ENCODE results near the gene UAP1L1.

Gene UAP1L1

DNA sequence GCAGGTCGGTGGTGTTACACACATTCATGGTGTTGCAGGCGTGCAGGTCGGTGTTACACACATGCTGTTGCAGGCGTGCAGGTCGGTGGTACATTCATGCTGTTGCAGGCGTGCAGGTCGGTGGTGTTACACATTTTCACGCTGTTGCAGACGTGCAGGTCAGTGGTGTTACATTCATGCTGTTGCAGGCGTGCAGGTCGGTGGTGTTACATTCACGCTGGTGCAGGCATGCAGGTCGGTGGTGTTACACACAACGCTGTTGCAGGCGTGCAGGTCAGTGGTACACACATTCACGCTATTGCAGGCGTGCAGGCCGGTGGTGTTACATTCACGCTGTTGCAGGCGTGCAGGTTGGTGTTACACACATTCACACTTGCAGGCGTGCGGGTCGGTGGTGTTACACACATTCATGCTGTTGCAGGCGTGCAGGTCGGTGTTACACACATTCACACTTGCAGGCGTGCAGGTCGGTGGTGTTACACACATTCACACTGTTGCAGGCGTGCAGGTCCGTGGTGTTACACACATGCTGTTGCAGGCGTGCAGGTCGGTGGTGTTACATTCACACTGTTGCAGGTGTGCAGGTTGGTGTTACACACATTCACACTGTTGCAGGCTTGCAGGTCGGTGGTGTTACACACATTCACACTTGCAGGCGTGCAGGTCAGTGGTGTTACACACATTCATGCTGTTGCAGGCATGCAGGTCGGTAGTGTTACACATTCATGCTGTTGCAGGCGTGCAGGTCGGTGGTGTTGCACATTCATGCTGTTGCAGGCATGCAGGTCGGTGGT lies 26.1 kb downstream of the UAP1L1 start:
- no peak for DNase-seq

DNA sequence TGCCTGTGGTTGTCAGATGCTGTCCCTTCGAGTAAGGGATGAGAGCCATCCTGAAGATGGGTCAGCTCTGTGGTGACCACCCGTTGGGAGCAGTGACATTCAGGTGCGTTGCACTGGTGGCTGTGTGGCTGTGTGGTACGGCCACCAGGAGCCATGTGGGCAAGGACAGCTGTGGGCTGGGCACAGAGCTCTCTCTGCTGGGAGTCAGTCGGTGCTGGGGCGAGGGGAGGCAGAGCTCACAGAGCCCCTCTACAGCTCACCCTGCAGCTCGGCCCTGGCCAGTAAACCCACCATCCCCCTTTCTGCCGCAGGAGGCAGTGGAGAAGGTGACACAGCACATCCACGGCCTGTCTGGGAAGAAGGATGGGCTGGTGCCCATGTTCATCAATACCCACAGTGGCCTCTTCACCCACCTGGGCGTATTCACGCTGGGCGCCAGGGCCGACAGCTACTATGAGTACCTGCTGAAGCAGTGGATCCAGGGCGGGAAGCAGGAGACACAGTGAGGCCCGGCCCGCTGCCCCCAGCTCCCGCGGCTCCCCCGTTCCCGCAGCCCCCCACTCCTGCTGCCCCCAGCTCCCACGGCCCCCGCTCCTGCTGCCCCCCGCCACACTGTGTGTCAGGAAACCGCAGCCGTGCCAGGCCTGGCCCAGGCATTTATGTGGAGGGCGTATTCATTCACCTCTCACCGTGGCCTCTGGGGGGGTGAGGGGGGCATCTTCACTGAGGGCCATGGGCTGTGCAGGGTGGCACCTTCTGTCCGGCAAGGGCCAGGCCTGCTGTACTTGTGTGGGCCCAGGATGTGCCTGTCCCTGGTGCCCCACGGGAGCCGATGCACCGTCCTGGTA lies 28.7 kb downstream of the UAP1L1 start:
- no peak for DNase-seq

DNA sequence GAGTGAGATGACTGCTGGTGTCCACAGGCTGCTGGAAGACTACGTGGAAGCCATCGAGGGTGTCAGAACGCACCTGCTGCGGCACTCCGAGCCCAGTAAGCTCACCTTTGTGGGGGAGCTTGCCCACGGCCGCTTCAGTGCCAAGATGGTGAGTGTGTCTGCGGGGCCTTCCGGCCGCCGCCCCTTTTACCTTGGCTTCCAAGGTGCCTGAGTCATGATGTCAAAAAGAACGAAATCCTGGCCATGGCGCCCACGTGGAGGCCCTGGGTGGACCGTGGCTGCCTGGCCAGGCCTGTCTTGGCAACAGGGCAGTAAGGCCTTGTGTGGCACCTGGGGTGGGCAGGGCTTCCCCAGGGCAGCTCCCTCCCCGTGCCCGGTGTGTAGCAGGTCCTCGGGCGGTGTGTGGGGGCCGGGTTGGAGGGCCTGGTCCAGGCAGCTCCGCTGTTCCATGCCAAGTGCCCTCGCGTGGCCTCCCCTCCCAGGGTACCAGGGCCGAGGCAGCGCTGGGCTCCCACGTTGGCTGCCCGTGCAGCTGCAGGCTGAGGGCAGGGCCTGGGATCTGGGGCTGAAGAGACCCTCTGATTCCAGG lies 29.4 kb downstream of the UAP1L1 start:
- DNase-seq = no peak

DNA sequence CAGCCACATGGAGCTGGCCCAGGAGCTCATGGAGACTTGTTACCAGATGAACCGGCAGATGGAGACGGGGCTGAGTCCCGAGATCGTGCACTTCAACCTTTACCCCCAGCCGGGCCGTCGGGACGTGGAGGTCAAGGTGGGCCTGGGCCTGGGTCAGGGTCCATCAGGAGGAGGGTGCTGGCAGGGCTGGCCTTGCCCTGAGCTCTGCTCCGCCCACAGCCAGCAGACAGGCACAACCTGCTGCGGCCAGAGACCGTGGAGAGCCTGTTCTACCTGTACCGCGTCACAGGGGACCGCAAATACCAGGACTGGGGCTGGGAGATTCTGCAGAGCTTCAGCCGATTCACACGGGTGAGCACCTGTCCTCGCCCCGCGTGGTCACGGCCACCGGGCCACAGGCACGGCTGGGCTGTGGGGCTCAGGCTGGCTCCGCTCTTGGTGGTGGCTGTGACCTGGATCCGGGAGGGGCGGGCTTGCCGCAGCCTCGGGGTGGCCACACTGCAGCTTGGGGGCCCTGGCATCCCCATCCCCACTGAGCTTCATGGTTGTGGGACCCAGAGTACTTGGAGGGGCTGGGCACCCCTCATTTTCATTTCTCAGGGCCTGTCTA lies 30.1 kb downstream of the UAP1L1 start:
- DNase-seq = no peak

DNA sequence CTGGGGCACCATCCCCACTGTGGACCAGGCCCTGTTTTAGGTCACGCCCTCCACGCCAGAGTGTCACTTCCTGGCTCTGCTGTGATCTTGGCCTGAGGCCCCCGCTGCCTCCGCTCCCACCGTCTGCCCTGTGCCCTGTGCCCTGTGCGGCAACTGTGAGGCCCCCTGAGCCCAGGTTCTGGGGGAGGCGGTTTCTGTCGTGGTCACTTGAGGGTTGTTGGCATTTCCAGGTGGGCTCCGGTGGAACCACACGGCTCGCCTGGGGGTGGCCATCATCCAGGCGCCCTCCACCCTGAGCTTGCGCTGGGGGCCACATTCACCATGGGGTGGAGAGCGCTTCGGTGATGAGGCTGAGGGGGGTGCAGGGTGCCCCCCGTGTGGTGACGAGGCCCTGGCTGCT lies 30.7 kb downstream of the UAP1L1 start:
- no peak for DNase-seq

DNA sequence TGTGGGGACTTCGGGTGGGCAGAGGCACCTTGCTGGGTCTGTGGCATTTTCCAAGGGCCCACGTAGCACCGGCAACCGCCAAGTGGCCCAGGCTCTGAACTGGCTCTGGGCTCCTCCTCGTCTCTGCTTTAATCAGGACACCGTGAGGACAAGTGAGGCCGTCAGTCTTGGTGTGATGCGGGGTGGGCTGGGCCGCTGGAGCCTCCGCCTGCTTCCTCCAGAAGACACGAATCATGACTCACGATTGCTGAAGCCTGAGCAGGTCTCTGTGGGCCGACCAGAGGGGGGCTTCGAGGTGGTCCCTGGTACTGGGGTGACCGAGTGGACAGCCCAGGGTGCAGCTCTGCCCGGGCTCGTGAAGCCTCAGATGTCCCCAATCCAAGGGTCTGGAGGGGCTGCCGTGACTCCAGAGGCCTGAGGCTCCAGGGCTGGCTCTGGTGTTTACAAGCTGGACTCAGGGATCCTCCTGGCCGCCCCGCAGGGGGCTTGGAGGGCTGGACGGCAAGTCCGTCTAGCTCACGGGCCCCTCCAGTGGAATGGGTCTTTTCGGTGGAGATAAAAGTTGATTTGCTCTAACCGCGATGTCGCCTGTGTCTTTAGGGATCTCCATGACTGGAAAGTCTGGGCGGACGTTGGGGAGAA lies 31.4 kb downstream of the UAP1L1 start:
- no peak for DNase-seq

DNA sequence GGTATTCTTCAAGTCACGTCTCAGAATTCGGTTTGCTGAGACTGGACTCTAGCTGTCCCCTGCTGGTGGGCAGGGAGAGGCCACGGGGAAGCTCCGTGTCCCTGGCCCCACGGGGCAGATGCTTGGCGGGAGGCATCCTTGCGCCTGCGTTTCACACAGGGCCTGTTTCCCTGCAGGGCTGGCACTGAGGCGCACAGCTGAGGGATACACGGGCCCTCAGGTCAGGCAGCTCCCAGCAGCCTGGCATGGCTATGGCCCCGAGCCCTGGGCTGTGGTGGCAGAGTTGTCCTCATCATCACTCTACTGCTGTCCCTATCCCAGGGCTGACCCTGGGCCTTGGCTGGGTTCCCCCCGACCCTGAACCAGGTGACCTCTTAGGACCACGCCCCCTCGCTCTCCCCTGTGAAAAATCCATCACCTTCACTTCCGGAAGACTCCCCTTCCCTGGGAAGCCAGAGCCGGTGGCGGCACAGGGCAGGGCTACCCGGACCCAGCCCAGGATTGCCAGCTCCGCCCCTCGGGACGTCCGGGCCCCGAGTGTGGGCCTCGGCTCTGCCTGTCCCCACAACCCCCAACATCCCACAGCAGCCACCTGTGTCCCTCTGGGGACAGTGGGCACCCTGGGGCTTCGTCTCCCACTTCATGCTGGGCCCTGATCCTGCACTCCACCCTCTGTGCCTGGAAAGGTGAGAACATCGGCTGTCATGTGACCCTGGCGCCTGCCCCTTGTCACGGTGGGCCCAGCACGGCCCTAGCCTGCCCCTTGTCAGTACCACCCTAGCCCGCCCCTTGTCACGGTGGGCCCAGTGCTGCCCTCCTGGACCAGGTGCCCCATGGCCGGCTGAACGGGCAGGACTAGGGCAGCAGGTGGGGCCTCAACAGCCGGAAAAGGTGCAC lies 32.2 kb downstream of the UAP1L1 start:
- DNase-seq = no peak

DNA sequence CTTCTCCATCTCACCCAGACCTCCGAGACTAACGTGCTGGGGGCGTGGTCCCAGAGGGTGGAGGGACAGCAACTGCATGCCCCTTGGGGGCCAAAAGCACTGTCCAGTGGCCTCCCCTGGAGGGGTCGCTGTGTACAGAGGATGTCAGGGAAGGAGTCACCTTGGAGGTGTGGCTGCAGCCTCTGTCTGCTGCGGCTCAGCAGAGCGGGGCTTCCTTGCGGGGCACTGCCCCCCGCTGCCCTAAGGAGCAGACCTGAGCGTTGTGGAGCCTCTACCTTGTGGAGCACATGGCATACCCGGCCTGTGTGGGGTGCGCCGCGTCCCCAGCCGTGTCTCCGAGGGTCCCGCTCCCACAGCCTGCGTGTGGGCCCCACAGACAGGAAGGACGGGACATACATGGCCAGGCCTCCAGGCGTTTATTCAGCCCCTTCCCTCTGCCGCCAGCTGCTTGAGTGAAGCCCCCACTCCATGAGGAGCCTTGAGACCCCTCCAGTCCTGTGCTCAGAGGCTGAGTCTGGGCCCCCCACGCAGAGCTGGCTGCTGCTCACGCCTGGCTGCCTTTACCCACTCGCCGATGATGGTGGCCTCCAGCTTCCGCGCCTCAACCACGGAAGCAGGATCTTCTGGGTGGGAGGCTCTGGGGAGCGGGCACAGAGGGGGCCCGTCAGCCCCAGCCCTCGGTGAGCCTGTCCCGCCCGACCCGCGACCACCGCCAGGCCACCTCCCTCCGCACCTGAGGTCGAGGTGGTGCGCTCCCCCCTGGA lies 33.0 kb downstream of the UAP1L1 start:
- DNase-seq = no peak

DNA sequence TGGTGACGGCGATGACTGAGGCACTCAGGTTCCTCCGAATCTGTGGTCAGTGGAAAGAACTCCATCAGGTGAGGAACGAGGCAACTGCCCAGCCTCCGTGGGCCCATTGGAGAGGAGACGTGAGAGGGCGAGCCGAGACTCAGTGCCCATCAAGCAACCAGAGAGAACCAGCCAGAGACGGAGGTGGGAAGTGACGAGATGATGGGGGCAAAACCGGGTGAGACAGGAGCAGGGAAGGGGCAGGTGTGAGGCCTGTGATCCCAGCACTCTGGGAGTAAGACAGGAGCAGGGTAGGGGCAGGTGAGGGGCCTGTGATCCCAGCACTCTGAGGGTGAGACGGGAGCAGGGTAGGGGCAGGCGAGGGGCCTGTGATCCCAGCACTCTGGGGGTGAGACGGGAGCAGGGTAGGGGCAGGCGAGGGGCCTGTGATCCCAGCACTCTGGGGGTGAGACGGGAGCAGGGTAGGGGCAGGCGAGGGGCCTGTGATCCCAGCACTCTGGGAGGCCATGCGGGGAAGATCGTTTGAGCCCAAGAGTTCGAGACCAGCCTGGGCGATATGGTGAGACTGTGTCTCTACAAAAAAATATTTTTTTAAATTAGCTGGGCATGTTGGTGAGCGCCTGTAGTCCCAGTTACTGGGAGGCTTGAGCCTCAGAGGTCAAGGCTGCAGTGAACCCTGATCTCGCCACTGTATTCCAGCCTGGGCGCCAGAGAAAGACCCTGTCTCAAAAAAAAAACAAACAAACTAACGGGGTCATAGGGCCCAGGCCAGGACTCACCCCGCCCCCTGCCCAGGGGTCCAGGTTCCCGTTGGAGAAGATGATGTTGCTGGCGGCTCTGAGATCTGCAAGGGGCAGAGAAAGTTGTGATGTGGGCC lies 33.8 kb downstream of the UAP1L1 start:
- no peak for DNase-seq

DNA sequence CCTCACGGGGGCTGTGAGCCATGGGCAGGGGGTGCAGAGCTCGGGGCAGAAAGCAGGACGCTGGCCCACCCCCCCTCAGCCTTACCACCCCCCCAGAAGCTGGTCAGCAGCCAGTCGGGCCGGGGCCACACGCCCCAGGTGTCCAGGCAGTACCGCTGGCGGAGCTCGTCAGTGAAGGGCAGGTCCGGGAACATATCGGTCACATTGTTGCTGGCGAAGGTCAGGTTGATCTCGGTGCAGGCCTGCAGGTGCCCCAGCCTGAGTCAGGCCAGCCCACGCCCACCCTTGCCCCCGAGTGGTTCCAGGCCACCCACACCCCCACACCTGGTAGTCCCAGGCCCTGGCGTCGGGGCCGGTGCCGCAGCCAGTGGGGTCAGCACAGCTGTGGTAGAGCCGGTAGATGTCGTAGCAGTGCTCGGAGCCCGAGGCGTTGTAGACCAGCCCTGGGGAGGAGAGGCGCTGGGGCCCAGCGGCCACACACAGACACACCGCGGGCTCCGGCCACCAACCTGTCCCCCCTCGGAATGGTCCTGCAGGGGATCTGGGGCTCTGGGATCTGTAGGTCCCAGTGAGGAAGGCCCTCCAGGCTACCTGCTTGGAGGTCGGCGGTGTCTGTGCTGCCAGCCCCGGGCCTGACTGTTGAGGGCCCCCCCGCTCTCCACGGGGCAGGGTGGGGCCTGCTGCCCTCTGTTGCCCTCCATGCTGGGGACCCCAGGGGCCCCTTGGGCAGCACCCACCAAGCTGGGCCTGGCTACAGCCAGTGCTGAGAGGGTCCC lies 34.7 kb downstream of the UAP1L1 start:
- DNase-seq = no peak

DNA sequence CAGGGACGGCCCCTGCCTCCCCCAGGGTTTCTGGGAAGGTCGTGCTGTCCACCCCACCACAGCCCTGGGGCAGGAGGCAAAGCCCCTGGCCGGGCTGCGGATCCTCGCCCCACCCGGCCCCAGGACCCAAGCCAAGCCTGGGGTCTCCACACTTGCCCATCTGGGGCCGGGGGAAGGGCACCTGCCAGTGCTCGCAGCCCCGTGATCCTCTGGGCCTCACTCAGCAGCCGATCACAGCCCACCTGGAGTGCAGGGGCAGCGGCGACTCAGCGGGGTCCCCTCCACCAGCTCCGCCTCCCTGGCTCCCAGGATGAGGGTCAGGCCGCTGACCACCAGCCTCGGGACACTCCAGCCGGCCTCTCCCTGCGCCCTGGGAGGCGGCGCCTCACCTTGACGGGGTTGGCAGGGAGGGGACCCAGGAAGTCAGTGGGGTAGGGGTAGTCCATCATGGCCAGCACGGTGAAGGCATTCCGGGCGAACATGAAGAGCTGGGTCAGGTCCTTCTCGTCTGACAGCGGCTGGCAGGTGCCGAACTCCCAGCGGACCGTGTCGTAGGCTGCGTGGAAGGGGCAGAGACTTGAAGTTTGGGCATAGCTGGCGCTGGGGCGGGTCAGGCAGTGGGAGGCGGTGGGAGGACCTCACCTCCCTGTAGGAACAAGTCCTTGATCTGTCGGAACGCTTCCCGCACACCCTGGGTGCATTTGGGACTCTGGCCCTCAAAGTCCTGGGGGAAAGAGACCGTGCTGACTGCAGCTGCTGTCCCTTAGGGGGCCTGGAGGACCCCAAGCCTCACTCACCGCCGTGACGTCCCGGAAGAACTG lies 35.5 kb downstream of the UAP1L1 start:
- DNase-seq = no peak

DNA sequence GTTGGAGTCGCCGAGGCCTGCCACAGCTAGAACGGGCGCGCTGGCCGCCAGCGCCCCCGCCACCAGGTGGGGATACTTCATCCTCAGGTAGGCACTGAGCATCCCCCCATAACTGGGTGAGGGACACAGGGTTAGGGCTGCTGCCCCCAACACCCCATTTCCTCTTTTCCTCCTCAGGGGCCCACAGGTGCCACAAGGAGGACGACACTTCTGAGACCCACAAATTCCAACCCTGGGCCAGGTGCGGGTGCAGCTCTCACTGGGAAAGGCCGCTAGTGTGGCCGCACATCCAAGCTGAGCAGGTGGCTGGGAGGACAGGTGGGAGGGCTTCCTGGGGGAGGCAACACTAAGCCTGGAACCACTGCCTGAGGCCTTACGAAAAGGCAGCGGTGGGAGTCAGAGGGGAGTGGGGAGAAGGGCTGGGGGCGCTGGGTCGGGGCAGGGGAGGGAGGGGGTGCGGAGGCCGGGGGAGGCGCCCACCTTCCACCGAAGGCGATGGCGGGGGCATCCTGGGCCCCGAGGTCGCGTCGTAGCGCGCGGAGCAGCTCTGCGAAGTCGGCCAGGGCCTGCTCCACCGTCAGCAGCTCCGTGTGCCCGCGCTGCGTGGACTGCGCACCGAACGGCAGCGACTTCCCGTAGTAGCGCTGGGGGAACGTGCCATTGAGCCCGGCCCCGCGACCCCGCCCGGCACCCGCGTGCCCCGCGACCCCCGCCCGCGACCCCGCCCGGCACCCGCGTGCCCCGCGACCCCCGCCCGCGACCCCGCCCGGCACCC lies 36.3 kb downstream of the UAP1L1 start:
- no peak for DNase-seq

DNA sequence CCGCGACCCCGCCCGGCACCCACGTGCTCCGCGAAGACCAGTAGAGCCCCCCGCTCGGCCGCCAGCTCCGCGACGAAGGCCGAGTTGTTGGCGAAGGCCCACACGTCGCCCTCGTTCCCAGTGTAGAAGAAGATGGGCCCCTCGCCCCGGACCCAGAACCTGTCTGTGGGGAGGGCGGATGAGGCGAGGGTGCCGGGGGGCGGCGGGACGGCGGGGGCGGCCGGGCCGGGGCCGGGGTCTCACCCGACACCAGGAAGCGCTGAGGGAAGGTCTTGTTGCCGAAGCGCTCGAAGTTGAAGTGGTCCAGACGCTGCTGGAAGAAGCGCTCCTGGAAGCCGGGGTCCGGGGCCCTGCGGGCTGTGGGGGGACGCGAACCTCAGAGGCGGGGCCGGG lies 36.9 kb downstream of the UAP1L1 start:
- DNase-seq = no peak

DNA sequence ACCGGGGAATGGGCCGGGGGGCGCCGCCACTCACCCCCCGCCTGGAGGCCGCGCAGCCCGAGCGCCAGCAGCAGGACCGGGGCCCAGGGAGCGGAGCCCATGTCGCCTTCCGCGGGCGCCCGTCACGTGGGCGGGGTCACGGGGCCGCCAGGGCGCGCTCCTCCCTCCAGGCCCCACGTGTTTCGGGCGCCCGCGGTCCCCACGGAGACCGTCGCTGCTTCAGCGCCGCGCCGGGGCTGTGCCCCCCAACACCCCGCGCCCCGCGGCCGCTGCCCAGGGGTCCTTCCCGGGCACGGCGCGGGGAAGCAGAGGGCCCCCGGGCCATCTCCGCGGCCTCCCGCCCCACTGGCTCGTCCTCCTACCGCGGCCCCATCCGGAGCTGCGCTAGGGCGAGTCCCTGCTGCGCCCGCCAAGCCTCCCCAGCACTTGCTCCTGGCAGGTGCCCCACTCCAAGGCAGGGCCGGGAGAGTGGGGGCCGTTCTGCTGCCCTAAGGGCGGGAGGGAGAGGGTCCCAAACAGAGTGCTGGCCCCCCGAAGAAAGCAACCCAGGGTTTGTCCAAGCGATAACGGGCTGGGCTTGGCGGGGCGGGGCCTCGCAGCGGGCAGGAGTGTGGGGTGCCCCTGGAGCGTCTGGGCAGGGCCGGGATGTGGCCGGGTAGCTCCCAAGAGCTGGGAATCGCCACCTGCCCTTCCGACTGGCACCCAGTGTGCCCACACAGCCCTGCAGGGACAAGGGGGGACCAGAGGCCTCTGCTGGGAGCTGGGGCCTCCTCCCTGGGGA lies 37.5 kb downstream of the UAP1L1 start, which contains the start of gene DPP7:
Gene DPP7 (minus strand): TSS at position 121 of the 781 bp plus-strand sequence. CDS start 20 bp downstream, at position 101.
- peak; percentile 46 for DNase-seq

DNA sequence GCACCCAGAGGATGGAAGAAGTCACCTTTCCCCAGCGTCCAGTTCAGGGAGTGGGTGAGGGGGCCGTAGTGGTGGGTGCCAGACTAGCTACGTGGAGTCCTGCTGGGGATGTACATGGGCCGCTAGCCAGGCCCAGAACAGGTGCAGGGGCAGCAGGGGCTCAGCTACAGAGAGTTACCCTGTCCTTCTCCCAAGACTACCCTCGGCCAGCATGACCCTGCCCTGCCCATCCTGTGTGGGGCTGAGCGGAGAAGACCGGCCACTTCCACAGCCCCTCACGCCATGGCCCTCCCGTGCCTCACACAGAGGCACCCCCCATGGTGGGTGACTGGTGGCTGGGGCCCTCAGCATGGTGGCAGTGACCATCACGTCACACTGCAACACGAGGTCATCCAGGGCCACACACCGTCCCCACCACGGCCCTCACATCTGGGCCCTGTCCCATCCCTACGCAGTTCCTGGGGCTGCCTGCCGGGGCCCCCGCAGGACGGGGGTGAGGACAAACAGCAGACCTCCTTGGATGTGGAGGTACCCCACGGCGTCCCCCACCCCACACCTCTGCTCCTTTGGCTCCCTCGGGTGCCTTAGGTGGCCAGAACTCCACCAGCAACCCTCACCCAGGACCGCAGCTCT lies 38.2 kb downstream of the UAP1L1 start:
- DNase-seq = no peak

DNA sequence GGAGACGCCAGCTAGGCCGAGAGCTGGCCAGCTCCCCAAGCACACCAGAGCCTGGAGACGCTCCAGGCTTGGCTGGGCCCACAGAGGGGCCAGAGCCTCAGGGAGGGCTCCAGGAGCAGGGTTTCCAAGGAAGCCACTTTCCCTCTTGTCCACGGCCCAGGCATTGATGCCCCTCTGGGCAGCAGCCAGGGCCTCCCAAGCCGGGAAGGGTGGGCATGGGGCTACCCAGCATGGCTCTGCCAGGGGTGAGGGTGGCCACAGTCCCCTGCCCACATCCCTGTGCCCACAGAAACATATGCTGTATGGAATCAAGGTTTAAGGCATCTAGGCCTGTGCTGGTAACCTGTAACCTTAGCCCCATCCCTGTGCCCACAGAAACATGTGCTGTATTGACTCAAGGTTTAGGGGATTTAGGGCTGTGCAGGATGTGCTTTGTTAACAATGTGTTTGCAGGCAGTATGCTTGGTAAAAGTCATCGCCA lies 38.8 kb downstream of the UAP1L1 start:
- DNase-seq = no peak
